Fibroblast of lung (primary cell): ENCODE measurements around the gene SEMA4C.

ENCODE experiments used
- CTCF ChIP-seq, 2 donors: IDR thresholded peaks in 1 of 2; conservative IDR thresholded peaks in 1 of 2; 1 replicate in 1 of 2; 2 replicates in 1 of 2; pipeline ENCODE4 v1.5.1; 2011 to 2012; ENCODE audit warnings: low read length in 2 of 2, control low read depth in 1 of 2, inconsistent platforms in 1 of 2, low read depth in 1 of 2, mild to moderate bottlenecking in 1 of 2
- EZH2 ChIP-seq: IDR thresholded peaks from 2 replicates; pipeline ENCODE4 v1.5.1; 2012; ENCODE audit warnings: low read length, control low read depth, mild to moderate bottlenecking; ENCODE audit errors: missing control alignments

GRCh38 chr2:96843538-96844268 lies 26.2 kb downstream of the SEMA4C start, which contains the start of gene ANKRD23:
- TF ChIP-seq CTCF (conservative IDR thresholded peaks at IDR 0.05 in 1 of 2, IDR thresholded peaks at IDR 0.05 in 1 of 2; ENCODE audit: low read depth in 1 of 2, low read length in 2 of 2) (no peak), EZH2 (no peak)
